ENCODE data around the gene PPFIBP1.

- no peak for TF ChIP-seq POLR2AphosphoS5 (IDR thresholded peaks at IDR 0.05; ENCODE audit: borderline replicate concordance, low read depth, low read length)
- no peak for TF ChIP-seq EZH2 (IDR thresholded peaks at IDR 0.05)
Observed at GRCh38 chr12:27674989-27675388, 151.0 kb downstream of the PPFIBP1 start.

Data from SK-N-MC (cell line).